Measurements from ENCODE around the gene EVC2. TPM values are rescaled to one million over a fixed set of nuclear protein-coding genes. Genes with fewer than 3 reads are reported as not detected.

EVC2 gene
- polyA plus RNA-seq, 1 donor from 2014 or later, result 0.27 TPM

GRCh38 chr4:5563856-5564255 lies 144.5 kb downstream of the EVC2 start:
- Histone ChIP-seq H3K36me3 (ENCODE audit: insufficient read depth, low read length) (no peaks in the 10 kb centered on the region), H3F3A (ENCODE audit: insufficient read depth, low read length, poor library complexity, severe bottlenecking) (no peaks in the 10 kb centered on the region), H2AFZ (ENCODE audit: low read depth, low read length) (no peak overlapping the region), H3K9ac (ENCODE audit: low read length) (no peak overlapping the region), H3K79me2 (replicated peaks; ENCODE audit: insufficient read depth, low read length) (no peaks in the 10 kb centered on the region), H3K9me2 (ENCODE audit: insufficient read depth, low read length) (no peaks in the 10 kb centered on the region), H3K27ac (ENCODE audit: low read length) (no peak overlapping the region), H3K9me3 (ENCODE audit: low read length) (no peaks in the 10 kb centered on the region), H3K27me3 (ENCODE audit: insufficient read depth, low read depth, low read length) (no peaks in the 10 kb centered on the region), H4K20me1 (ENCODE audit: insufficient read depth) (no peaks in the 10 kb centered on the region), H3K4me3 (ENCODE audit: low read length) (no peak overlapping the region), H3K4me2 (ENCODE audit: low read length) (no peak overlapping the region)
- no peak for TF ChIP-seq EZH2 (IDR thresholded peaks at IDR 0.05; ENCODE audit: borderline replicate concordance, insufficient read depth, low read length, poor library complexity, severe bottlenecking)
- no peak for TF ChIP-seq MXI1 (conservative IDR thresholded peaks at IDR 0.05; ENCODE audit: poor library complexity, severe bottlenecking)
- no peak for TF ChIP-seq CTCF (IDR thresholded peaks at IDR 0.05; ENCODE audit: poor library complexity, severe bottlenecking)
- no peak for TF ChIP-seq TAF1 (IDR thresholded peaks at IDR 0.05; ENCODE audit: low read depth)
- no peak for TF ChIP-seq REST (IDR thresholded peaks at IDR 0.05; ENCODE audit: borderline replicate concordance)
- TF ChIP-seq POLR2AphosphoS5 (IDR thresholded peaks at IDR 0.05), result no peak

GRCh38 chr4:5562476-5562875 lies 145.9 kb downstream of the EVC2 start:
- Histone ChIP-seq H3F3A (ENCODE audit: insufficient read depth, low read length, poor library complexity, severe bottlenecking) (no peaks in the 10 kb centered on the region), H3K4me3 (ENCODE audit: low read length) (no peak overlapping the region), H3K27me3 (ENCODE audit: insufficient read depth, low read depth, low read length) (no peaks in the 10 kb centered on the region), H3K9me2 (ENCODE audit: insufficient read depth, low read length) (no peaks in the 10 kb centered on the region), H3K4me2 (ENCODE audit: low read length) (no peak overlapping the region), H3K27ac (ENCODE audit: low read length) (no peak overlapping the region), H3K9ac (ENCODE audit: low read length) (no peak overlapping the region), H3K79me2 (replicated peaks; ENCODE audit: insufficient read depth, low read length) (no peaks in the 10 kb centered on the region), H2AFZ (ENCODE audit: low read depth, low read length) (no peak overlapping the region), H4K20me1 (ENCODE audit: insufficient read depth) (no peaks in the 10 kb centered on the region), H3K36me3 (ENCODE audit: insufficient read depth, low read length) (no peaks in the 10 kb centered on the region), H3K9me3 (ENCODE audit: low read length) (no peaks in the 10 kb centered on the region)
- no peak for TF ChIP-seq RAD21 (conservative IDR thresholded peaks at IDR 0.05)
- TF ChIP-seq EP300 (conservative IDR thresholded peaks at IDR 0.05; ENCODE audit: poor library complexity, severe bottlenecking), result no peak
- TF ChIP-seq EZH2 (IDR thresholded peaks at IDR 0.05; ENCODE audit: borderline replicate concordance, insufficient read depth, low read length, poor library complexity, severe bottlenecking), result no peak
- TF ChIP-seq TAF1 (IDR thresholded peaks at IDR 0.05; ENCODE audit: low read depth), result no peak
- TF ChIP-seq MXI1 (conservative IDR thresholded peaks at IDR 0.05; ENCODE audit: poor library complexity, severe bottlenecking), result no peak
- TF ChIP-seq CTCF (IDR thresholded peaks at IDR 0.05; ENCODE audit: poor library complexity, severe bottlenecking), result no peak
- no peak for TF ChIP-seq POLR2AphosphoS5 (IDR thresholded peaks at IDR 0.05)
